HepG2 (cell line): Measurements from ENCODE around the gene TUBA4B. TPM values are rescaled to one million over a fixed set of nuclear protein-coding genes. Genes with fewer than 3 reads are reported as not detected.

Source experiments
- DDIT3 ChIP-seq: sonication (generic); formaldehyde crosslinking; IDR thresholded peaks from 2 replicates; pipeline ENCODE4 v1.4.0; 2020; ENCODE audit warnings: mild to moderate bottlenecking, missing genetic modification reagents
- GABPA ChIP-seq, 2 experiments: IDR thresholded peaks; 2 replicates each; pipeline ENCODE4 v1.6.1; 2011 to 2016; ENCODE audit warnings: low read depth in 2 of 2, low read length in 1 of 2, missing biosample characterization in 1 of 2, missing genetic modification characterization in 1 of 2
- GATAD1 ChIP-seq: IDR thresholded peaks from 2 replicates; pipeline ENCODE4 v1.6.1; 2016; ENCODE audit warnings: missing genetic modification reagents, missing compliant biosample characterization
- HMGA1 ChIP-seq: sonication (generic); formaldehyde crosslinking; conservative IDR thresholded peaks from 2 replicates; pipeline ENCODE4 v1.4.0; 2020; ENCODE audit warnings: missing genetic modification reagents
- IKZF4 ChIP-seq: sonication (generic); formaldehyde crosslinking; IDR thresholded peaks from 2 replicates; pipeline ENCODE4 v1.5.1; 2020; ENCODE audit warnings: borderline replicate concordance, mild to moderate bottlenecking, low read depth, missing genetic modification reagents; ENCODE audit errors: not compliant biosample characterization
- MXD4 ChIP-seq: IDR thresholded peaks from 2 replicates; pipeline ENCODE4 v1.6.1; 2016; ENCODE audit warnings: mild to moderate bottlenecking, missing biosample characterization, missing genetic modification reagents
- MXI1 ChIP-seq: IDR thresholded peaks from 3 replicates; pipeline ENCODE4 v1.6.1; 2012; ENCODE audit warnings: low read depth, low read length, inconsistent platforms, borderline replicate concordance
- POGK ChIP-seq: sonication (generic); formaldehyde crosslinking; conservative IDR thresholded peaks from 2 replicates; pipeline ENCODE4 v1.8.0; 2022; ENCODE audit warnings: mild to moderate bottlenecking, moderate library complexity, missing genetic modification reagents
- PRDM15 ChIP-seq: sonication (generic); formaldehyde crosslinking; IDR thresholded peaks from 2 replicates; pipeline ENCODE4 v1.4.0; 2020; ENCODE audit warnings: missing genetic modification reagents
- RBM22 ChIP-seq: fragments of 200-400 bp; formaldehyde crosslinking; optimal IDR thresholded peaks from 2 replicates; pipeline ENCODE3; 2017; ENCODE audit warnings: mild to moderate bottlenecking, low read length, moderate library complexity
- SALL2 ChIP-seq: sonication (generic); formaldehyde crosslinking; IDR thresholded peaks from 2 replicates; pipeline ENCODE4 v1.8.1; 2023; ENCODE audit warnings: mild to moderate bottlenecking, missing genetic modification reagents, inconsistent platforms
- SMAD3 ChIP-seq: sonication (generic); formaldehyde crosslinking; IDR thresholded peaks from 2 replicates; pipeline ENCODE4 v1.4.0; 2020; ENCODE audit warnings: missing genetic modification reagents
- ZNF292 ChIP-seq: sonication (generic); formaldehyde crosslinking; IDR thresholded peaks from 2 replicates; pipeline ENCODE4 v1.8.1; 2022; ENCODE audit warnings: mild to moderate bottlenecking, low read depth, missing genetic modification reagents, borderline replicate concordance
- ZNF367 ChIP-seq: sonication (generic); formaldehyde crosslinking; IDR thresholded peaks from 2 replicates; pipeline ENCODE4 v1.4.0; 2020; ENCODE audit warnings: missing genetic modification reagents, borderline replicate concordance
- ZNF383 ChIP-seq: sonication (generic); formaldehyde crosslinking; IDR thresholded peaks from 2 replicates; pipeline ENCODE4 v1.4.0; 2020; ENCODE audit warnings: missing genetic modification reagents, mild to moderate bottlenecking, borderline replicate concordance
- ZNF512B ChIP-seq: sonication (generic); formaldehyde crosslinking; IDR thresholded peaks from 2 replicates; pipeline ENCODE4 v1.5.1; 2020; ENCODE audit warnings: missing genetic modification reagents, mild to moderate bottlenecking, borderline replicate concordance
- ZSCAN30 ChIP-seq: sonication (generic); formaldehyde crosslinking; IDR thresholded peaks from 2 replicates; pipeline ENCODE4 v1.5.0; 2020; ENCODE audit warnings: mild to moderate bottlenecking, missing genetic modification reagents
- polyA plus RNA-seq, 8 experiments: library from polyadenylated mRNA; depleted of rRNA in 3 of 8; stranded (reverse) in 7 of 8; unstranded in 1 of 8; fragments of >200 nt; fragmentation: Illumina TruSeq in 4 of 8; extraction: Trizol in 4 of 8; gene quantifications; 2 replicates each; pipeline versions ENCODE4 v1.2.1 to v1.2.3, GENCODE V29; 2011 to 2016; ENCODE audit warnings: low read depth in 4 of 8, missing spikeins in 1 of 8, mixed read lengths in 1 of 8; ENCODE audit not compliant: insufficient read depth in 1 of 8
- total RNA-seq, 5 experiments: library from RNA; depleted of rRNA; stranded (reverse); fragments of >200 nt; fragmentation: Illumina TruSeq; extraction: Trizol; gene quantifications; 2 replicates each; pipeline ENCODE4 v1.2.3, GENCODE V29; 2016; ENCODE audit warnings: low read depth in 1 of 5

The TUBA4B gene
- total and polyA plus RNA-seq, 2 of the 13 experiments (the other 11 are each of a cell fraction or from before 2014, with no cell fraction given), result 0.18 to 0.22 TPM

GRCh38 chr2:219218732-219219701 lies 34.0 kb upstream of the TUBA4B start, which contains the start of gene ABCB6 (continued):
- peak; percentile 74; the same call in 1 of the 2 replicates for TF ChIP-seq ZNF367 (CRISPR knock-in tag)
- TF ChIP-seq DDIT3 (CRISPR knock-in tag), result peak; percentile 85; the same call in 1 of the 2 replicates
- TF ChIP-seq ZNF383 (CRISPR knock-in tag), result no peak
- TF ChIP-seq SALL2 (CRISPR knock-in tag), result peak; percentile 94
- TF ChIP-seq ZNF512B (CRISPR knock-in tag), result peak; percentile 93; the same call in 1 of the 2 replicates
- TF ChIP-seq ZSCAN30, result peak; percentile 82; the same call in 1 of the 2 replicates
- TF ChIP-seq RBM22, result peak; percentile 96
- TF ChIP-seq MXI1, result peak; percentile 88; the same call in 2 of the 3 replicates
- peak; percentile 98 for TF ChIP-seq IKZF4
- TF ChIP-seq SMAD3, result peak; percentile 68
- no peak for TF ChIP-seq ZNF292
- TF ChIP-seq GABPA (IDR thresholded peaks at IDR 0.05; ENCODE audit: low read depth, low read length), result no peak
- TF ChIP-seq GABPA (CRISPR knock-in tag; IDR thresholded peaks at IDR 0.05; ENCODE audit: low read depth), result peak; percentile 36; the same call in 1 of the 2 replicates
- peak; percentile 96 for TF ChIP-seq MXD4
- no peak for TF ChIP-seq PRDM15 (CRISPR knock-in tag)
- TF ChIP-seq HMGA1 (CRISPR knock-in tag), result no peak
- TF ChIP-seq POGK (CRISPR knock-in tag), result peak; percentile 94
- peak; percentile 84 for TF ChIP-seq GATAD1
